ENCODE results near the gene ZNF618. TPM values are rescaled to one million over a fixed set of nuclear protein-coding genes. Genes with fewer than 3 reads are reported as not detected.

The ZNF618 gene
- total RNA-seq, 1 experiment from 2014 or later: 7.1 TPM

GRCh38 chr9:113901221-113901688 lies 25.1 kb downstream of the ZNF618 start:
- in situ Hi-C loops (cut with HindIII; ENCODE audit: low pct_unique_long_range_greater_than_20kb, low sequenced_read_pairs): no loop called here
- DNase-seq (ENCODE audit: low read depth): no peak

GRCh38 chr9:113903514-113904077 lies 27.5 kb downstream of the ZNF618 start:
- in situ Hi-C loops (cut with HindIII; ENCODE audit: low pct_unique_long_range_greater_than_20kb, low sequenced_read_pairs): no loop called here

GRCh38 chr9:113906411-113907110 lies 30.5 kb downstream of the ZNF618 start:
- in situ Hi-C loops (cut with HindIII; ENCODE audit: low pct_unique_long_range_greater_than_20kb, low sequenced_read_pairs): no loop called here
- no peak for DNase-seq (ENCODE audit: low read depth)

More at GRCh38 chr9:113903514-113904077, 27.5 kb downstream of the ZNF618 start:
- no peak for DNase-seq (ENCODE audit: low read depth)

- DNase-seq (ENCODE audit: low read depth): no peak
- in situ Hi-C loops (cut with HindIII; ENCODE audit: low pct_unique_long_range_greater_than_20kb, low sequenced_read_pairs): no loop called here
Observed at GRCh38 chr9:113907282-113907681, 31.2 kb downstream of the ZNF618 start.

GRCh38 chr9:113909421-113909820 lies 33.3 kb downstream of the ZNF618 start:
- no peak for DNase-seq (ENCODE audit: low read depth)
- in situ Hi-C loops (cut with HindIII; ENCODE audit: low pct_unique_long_range_greater_than_20kb, low sequenced_read_pairs): no loop called here

- in situ Hi-C loops (cut with HindIII; ENCODE audit: low pct_unique_long_range_greater_than_20kb, low sequenced_read_pairs): no loop called here
- no peak for DNase-seq (ENCODE audit: low read depth)
Observed at GRCh38 chr9:113910036-113910639, 34.0 kb downstream of the ZNF618 start.

GRCh38 chr9:113911850-113912557 lies 35.9 kb downstream of the ZNF618 start:
- DNase-seq (ENCODE audit: low read depth): no peak
- in situ Hi-C loops (cut with HindIII; ENCODE audit: low pct_unique_long_range_greater_than_20kb, low sequenced_read_pairs): no loop called here

- in situ Hi-C loops (cut with HindIII; ENCODE audit: low pct_unique_long_range_greater_than_20kb, low sequenced_read_pairs): no loop called here
- no peak for DNase-seq (ENCODE audit: low read depth)
Observed at GRCh38 chr9:113912816-113913215, 36.7 kb downstream of the ZNF618 start.

GRCh38 chr9:113913426-113914195 lies 37.5 kb downstream of the ZNF618 start:
- in situ Hi-C loops (cut with HindIII; ENCODE audit: low pct_unique_long_range_greater_than_20kb, low sequenced_read_pairs): no loop called here
- no peak for DNase-seq (ENCODE audit: low read depth)

- DNase-seq (ENCODE audit: low read depth): no peak
- in situ Hi-C loops (cut with HindIII; ENCODE audit: low pct_unique_long_range_greater_than_20kb, low sequenced_read_pairs): no loop called here
Observed at GRCh38 chr9:113914517-113914916, 38.4 kb downstream of the ZNF618 start.

- in situ Hi-C loops (cut with HindIII; ENCODE audit: low pct_unique_long_range_greater_than_20kb, low sequenced_read_pairs): no loop called here
- DNase-seq (ENCODE audit: low read depth): no peak
Observed at GRCh38 chr9:113915817-113916434, 39.8 kb downstream of the ZNF618 start.

- in situ Hi-C loops (cut with HindIII; ENCODE audit: low pct_unique_long_range_greater_than_20kb, low sequenced_read_pairs): no loop called here
- no peak for DNase-seq (ENCODE audit: low read depth)
Observed at GRCh38 chr9:113916931-113917330, 40.8 kb downstream of the ZNF618 start.

- DNase-seq (ENCODE audit: low read depth): no peak
- in situ Hi-C loops (cut with HindIII; ENCODE audit: low pct_unique_long_range_greater_than_20kb, low sequenced_read_pairs): no loop called here
Observed at GRCh38 chr9:113918697-113919350, 42.7 kb downstream of the ZNF618 start.

GRCh38 chr9:113919382-113919781 lies 43.3 kb downstream of the ZNF618 start:
- in situ Hi-C loops (cut with HindIII; ENCODE audit: low pct_unique_long_range_greater_than_20kb, low sequenced_read_pairs): no loop called here

GRCh38 chr9:113919871-113920270 lies 43.8 kb downstream of the ZNF618 start:
- in situ Hi-C loops (cut with HindIII; ENCODE audit: low pct_unique_long_range_greater_than_20kb, low sequenced_read_pairs): no loop called here
- no peak for DNase-seq (ENCODE audit: low read depth)

More at GRCh38 chr9:113919382-113919781, 43.3 kb downstream of the ZNF618 start:
- DNase-seq (ENCODE audit: low read depth): no peak

GRCh38 chr9:113920872-113921271 lies 44.8 kb downstream of the ZNF618 start:
- in situ Hi-C loops (cut with HindIII; ENCODE audit: low pct_unique_long_range_greater_than_20kb, low sequenced_read_pairs): no loop called here
- DNase-seq (ENCODE audit: low read depth): no peak

- in situ Hi-C loops (cut with HindIII; ENCODE audit: low pct_unique_long_range_greater_than_20kb, low sequenced_read_pairs): no loop called here
- no peak for DNase-seq (ENCODE audit: low read depth)
Observed at GRCh38 chr9:113921396-113921925, 45.4 kb downstream of the ZNF618 start.

All from Caki2 (cell line).